Dendritic cell treated with granulocyte-macrophage colony-stimulating factor and Interleukin-4, amounts not matched to agents 40 ng/mL and 50 ng/mL, for 4 days (primary cell): ENCODE measurements around the gene NOS1AP.
"Not testable (repeated sequence)": the region's sequence is repeated elsewhere in the genome, so short reads cannot be mapped to it uniquely, and the experiment has no call there.

Source experiments
- H3K27ac Mint-ChIP-seq: one replicate; pipeline ENCODE4 v1.8.0; 2022; ENCODE audit warnings: mild to moderate bottlenecking, mixed read lengths
- H3K27me3 Mint-ChIP-seq: one replicate; pipeline ENCODE4 v1.8.0; 2022; ENCODE audit warnings: mild to moderate bottlenecking, mixed read lengths
- H3K36me3 Mint-ChIP-seq: one replicate; pipeline ENCODE4 v1.8.0; 2022; ENCODE audit warnings: low read depth, mixed read lengths
- H3K4me1 Mint-ChIP-seq: one replicate; pipeline ENCODE4 v1.8.0; 2022; ENCODE audit warnings: low read depth, mixed read lengths
- H3K4me3 Mint-ChIP-seq: one replicate; pipeline ENCODE4 v1.8.0; 2022; ENCODE audit warnings: mild to moderate bottlenecking, moderate library complexity, mixed read lengths
- H3K9me3 Mint-ChIP-seq: one replicate; pipeline ENCODE4 v1.8.0; 2022; ENCODE audit warnings: mixed read lengths
- intact Hi-C: fragments of 100-400 bp; cut with micrococcal nuclease; formaldehyde crosslinking; loops from one replicate; pipeline ENCODE4 v1.15.0; 2022

Gene NOS1AP

DNA sequence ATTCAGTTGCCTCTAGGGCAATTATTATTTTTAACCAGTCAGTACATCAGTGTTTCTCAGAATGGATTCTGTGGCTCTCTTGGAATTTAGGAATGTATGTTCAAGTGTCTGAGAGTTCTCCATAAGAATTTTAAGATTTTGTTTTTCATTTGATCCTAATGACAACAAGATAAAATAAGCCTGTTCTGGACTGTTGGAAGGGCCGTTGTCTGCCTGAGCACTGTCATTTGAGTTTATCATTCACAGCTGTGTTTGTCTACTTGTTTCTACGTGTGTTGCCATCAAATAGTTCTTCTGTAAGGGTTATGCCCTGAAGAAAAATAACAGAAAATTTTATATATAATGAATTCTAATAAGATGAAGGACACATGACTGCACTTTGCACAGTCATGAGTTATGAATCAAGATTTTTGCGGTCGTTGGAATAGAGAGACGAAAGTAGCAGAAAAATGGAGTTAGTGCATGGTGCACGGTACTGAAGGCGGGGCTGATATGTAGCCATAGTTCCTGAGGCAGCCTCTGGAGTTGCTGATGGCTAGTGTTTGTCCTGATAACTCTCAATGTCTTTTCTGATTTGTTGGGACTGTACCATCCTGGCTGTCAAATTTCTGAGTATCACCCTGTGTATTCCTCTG, 92.5 kb downstream of the NOS1AP start:
- Mint-ChIP-seq H3K27ac (no peak overlapping the region), H3K4me3 (no peak overlapping the region), H3K9me3 (no peaks in the 10 kb centered on the region), H3K36me3 (no peaks in the 10 kb centered on the region), H3K27me3 (peaks cover 4% of the 10 kb centered on the region), H3K4me1 (no peaks in the 10 kb centered on the region)
- intact Hi-C loops, result no loop called here

DNA sequence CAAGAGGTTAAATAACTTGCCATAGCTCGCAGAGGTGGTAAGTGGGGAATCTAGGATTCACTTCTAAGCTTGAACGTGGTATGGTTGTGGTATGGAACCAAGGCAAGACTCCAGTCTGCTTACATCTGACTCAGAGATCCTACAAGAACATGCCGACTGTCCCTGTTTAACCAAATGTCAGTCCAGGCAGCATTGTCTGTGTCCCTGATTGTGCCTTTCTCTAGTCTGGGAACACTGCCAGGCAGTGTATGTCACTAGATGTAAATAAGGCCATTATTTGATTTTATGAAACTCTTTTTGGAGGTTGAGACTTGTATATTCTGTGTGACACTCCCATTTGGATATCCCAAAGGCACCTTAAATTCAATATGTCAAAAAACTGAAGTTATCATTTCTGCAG, 96.0 kb downstream of the NOS1AP start:
- Mint-ChIP-seq H3K4me3 (no peak overlapping the region), H3K27me3 (peaks cover 2% of the 10 kb centered on the region), H3K36me3 (no peaks in the 10 kb centered on the region), H3K9me3 (no peaks in the 10 kb centered on the region), H3K4me1 (no peaks in the 10 kb centered on the region), H3K27ac (no peak overlapping the region)
- intact Hi-C loops, result no loop called here

DNA sequence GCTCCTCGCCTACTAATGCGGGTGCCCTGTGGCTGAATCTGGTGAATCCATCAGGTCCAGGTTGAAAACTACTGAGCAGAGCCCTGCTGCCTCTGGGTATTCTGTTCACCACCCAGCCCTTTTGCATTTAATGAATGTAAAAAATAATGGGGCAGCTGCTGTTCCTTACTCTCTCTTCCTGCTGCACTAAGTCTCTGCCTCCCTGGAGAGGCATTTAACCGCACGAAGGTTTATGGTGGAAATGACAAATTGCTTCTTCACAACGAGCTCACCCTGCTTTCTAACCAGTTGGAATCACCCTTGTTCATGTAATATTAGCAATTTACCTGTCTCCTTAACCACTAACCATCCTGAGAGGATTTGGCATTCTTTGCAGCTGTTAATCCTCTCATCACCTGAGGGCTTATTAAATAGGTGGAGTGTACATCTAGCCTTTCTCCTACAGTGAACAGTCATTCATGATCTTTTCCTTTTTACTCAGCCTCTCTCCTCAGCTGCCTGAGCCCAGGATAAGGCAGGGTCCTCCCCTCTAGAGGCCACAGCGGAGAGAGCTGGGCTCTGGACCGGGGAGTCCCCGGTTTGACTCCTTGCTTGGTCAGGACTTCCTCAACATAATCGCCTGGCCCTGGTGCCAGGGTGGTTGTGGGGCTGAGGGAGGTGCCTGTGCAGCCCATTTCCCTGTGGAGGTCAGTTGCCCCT, 97.6 kb downstream of the NOS1AP start:
- Mint-ChIP-seq H3K4me1 (no peaks in the 10 kb centered on the region), H3K36me3 (no peaks in the 10 kb centered on the region), H3K27ac (no peak overlapping the region), H3K9me3 (no peaks in the 10 kb centered on the region), H3K27me3 (peaks cover 2% of the 10 kb centered on the region), H3K4me3 (no peak overlapping the region)
- intact Hi-C loops, result no loop called here

DNA sequence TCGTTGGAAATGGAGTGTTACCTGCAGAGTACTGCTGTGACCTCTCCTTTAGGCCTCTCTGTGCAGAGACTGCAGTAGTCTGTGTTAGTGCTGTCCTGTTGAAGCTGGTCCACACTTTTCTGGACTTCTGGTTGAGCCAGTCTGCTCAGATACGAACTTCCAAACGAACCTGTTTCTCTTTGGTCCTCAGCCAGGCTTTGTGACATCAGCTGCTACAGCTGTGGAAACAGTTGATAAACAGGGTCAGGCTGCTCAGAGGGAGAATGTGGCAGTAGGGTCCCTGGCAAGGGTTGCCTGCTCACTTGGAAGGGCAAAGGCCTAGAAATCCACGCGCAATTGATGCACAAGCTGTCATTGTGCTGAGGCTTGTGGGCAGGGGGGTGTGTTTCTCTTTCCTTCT, 98.8 kb downstream of the NOS1AP start:
- Mint-ChIP-seq H3K27me3 (peaks cover 2% of the 10 kb centered on the region), H3K9me3 (no peaks in the 10 kb centered on the region), H3K4me1 (no peaks in the 10 kb centered on the region), H3K4me3 (no peak overlapping the region), H3K27ac (no peak overlapping the region), H3K36me3 (no peaks in the 10 kb centered on the region)
- intact Hi-C loops, result no loop called here

DNA sequence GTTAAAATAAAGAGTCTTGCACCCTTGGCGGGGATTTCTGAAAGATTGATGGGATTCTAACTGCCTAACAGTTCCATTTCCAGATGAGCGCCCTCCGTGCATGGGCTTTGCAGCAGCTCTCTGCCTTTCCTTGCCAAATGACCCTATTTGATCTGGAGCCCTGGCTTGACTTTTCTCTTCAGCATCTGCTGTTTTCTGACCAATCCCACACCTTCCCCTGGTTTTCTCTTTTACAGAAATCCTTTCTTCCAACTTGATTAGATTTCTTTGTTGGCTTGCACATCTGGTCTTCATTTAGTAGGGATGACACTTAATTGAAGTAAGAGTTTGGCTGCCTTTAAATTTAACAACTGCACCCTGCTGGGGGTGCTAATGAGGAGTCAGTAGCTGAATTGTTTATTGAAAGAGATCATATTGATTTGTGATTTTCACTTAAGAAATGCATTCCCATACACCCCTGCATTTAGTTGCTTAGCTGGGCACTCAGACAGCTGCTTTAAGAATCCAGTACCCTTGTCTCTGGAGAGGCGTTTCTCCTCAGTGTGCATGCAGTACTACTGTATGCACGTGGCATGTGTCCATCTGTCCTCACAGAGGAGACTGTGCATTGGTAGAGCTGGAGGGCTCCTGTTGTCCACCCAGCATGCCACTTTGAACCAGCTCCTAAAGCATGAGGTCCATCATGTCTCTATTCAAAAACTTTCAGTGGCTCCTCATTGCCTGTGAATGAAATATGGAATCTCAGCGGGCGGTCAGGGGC, 99.7 kb downstream of the NOS1AP start:
- no peaks in the 10 kb centered on the region for H3K36me3 Mint-ChIP-seq
- intact Hi-C loops, result no loop called here
- H3K27me3 Mint-ChIP-seq, result no peaks in the 10 kb centered on the region
- H3K27ac Mint-ChIP-seq, result no peak overlapping the region
- H3K4me1 Mint-ChIP-seq, result no peaks in the 10 kb centered on the region
- H3K9me3 Mint-ChIP-seq, result no peaks in the 10 kb centered on the region
- H3K4me3 Mint-ChIP-seq, result no peak overlapping the region

DNA sequence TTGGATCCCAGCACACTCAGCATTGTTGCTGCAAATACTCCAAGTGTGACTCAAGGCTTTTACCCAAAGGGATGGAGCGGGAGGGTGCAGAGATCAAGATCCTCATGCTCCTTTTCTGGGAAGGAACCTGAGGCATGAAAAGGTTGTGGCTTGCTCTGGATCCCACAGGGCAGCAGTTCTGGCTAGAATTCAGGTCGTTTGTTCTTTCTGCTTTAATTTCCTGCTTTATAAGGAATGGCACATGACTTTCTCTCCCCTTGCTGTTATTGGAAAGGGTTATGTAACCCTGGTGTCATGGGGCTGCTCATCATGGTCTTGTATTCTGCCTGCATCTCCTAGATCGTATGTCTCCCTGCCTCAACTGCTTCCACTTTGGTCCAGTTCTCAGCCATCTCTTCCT, 101.6 kb downstream of the NOS1AP start:
- Mint-ChIP-seq H3K4me3 (no peak overlapping the region), H3K27me3 (no peaks in the 10 kb centered on the region), H3K9me3 (no peaks in the 10 kb centered on the region), H3K36me3 (no peaks in the 10 kb centered on the region), H3K4me1 (no peaks in the 10 kb centered on the region), H3K27ac (no peak overlapping the region)
- intact Hi-C loops, result no loop called here

DNA sequence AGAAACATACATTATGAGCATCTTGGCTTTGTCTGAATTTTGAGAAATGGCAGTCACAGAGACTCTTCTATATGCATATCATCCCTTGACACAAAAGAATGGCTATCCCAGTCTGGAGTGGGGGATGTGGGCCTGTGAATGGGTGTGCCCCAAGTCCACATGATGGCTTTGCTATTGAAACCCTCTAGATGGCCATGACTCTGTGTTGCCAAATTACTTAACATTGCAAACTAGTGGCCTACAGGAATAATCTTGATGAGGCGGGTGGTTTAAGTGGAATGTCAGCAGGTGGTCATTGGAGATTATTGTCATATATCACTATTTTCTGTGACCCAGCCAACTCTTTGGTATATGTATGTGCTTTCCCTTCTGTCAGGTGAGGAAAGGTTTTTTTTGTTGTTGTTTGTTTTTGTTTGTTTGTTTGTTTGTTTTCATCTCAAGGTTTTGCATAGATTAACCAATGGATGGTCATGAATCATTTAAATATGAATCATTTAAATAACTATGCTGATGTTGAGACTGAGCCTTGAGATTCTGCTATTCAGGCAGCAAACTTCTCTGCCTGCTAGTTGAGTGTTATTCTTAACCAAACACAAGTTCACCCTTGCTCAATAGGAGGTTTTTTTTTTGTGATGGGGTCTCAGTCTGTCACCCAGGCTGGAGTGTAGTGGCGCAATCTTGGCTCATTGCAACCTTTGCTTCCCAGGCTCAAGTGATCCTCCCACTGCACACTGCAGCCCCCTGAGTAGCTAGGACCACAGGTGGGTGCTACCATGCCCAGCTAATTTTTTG, 103.0 kb downstream of the NOS1AP start:
- no peaks in the 10 kb centered on the region for H3K9me3 Mint-ChIP-seq
- intact Hi-C loops, result no loop called here
- H3K4me1 Mint-ChIP-seq, result peaks cover 6% of the 10 kb centered on the region
- no peaks in the 10 kb centered on the region for H3K27me3 Mint-ChIP-seq
- no peak overlapping the region for H3K27ac Mint-ChIP-seq
- H3K4me3 Mint-ChIP-seq, result no peak overlapping the region
- H3K36me3 Mint-ChIP-seq, result no peaks in the 10 kb centered on the region

DNA sequence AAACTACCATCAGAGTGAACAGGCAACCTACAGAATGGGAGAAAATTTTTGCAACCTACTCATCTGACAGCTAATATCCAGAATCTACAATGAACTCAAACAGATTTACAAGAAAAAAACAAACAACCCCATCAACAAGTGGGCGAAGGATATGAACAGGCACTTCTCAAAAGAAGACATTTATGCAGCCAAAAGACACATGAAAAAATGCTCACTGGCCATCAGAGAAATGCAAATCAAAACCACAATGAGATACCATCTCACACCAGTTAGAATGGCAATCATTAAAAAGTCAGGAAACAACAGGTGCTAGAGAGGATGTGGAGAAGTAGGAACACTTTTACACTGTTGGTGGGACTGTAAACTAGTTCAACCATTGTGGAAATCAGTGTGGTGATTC, 104.1 kb downstream of the NOS1AP start:
- H3K4me1 Mint-ChIP-seq, H3K4me3 Mint-ChIP-seq, intact Hi-C loops, H3K27ac Mint-ChIP-seq, H3K27me3 Mint-ChIP-seq, H3K9me3 Mint-ChIP-seq, H3K36me3 Mint-ChIP-seq: not testable (repeated sequence)

DNA sequence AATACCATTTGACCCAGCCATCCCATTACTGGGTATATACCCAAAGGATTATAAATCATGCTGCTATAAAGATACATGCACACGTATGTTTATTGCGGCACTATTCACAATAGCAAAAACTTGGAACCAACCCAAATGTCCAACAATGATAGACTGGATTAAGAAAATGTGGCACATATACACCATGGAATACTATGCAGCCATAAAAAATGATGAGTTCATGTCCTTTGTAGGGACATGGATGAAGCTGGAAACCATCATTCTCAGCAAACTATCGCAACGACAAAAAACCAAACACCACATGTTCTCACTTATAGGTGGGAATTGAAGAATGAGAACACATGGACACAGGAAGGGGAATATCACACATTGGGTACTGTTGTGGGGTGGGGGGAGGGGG, 104.5 kb downstream of the NOS1AP start:
- H3K36me3 Mint-ChIP-seq, H3K4me3 Mint-ChIP-seq, H3K27ac Mint-ChIP-seq, intact Hi-C loops, H3K4me1 Mint-ChIP-seq, H3K9me3 Mint-ChIP-seq, H3K27me3 Mint-ChIP-seq: not testable (repeated sequence)

DNA sequence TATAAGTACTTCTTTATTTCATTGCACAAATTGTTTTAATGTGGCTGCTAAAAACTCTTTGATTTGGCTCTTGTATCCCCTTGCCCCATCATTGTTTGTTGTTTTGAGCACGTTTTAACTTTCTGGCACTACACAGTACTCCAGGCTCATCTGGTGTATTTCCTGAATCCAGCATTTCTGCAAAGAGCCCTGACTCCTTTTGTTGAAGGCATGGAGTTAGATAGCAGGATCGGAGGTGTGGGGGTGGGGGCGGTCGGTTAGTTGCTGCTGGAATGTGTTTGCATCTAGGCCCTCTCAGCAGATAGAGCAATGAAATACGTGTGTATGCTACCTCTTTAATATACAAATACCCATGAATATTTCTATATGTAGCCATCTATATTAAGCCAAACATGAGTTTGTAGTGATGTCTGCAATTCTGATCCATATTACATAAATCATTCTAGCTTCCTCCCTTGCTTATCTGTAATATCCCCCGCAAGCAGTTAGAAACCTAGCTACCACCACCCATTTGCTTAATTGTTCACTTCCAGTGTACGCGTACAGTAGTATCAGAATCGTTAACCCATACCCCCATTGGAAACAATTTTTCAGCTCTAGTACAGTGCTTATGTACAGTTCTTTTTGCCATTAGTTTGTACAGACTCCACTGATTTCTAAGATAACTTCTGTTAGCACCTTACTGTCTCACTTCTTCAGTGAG, 106.0 kb downstream of the NOS1AP start:
- Mint-ChIP-seq H3K4me3 (no peak overlapping the region), H3K9me3 (no peaks in the 10 kb centered on the region), H3K27ac (no peak overlapping the region), H3K27me3 (no peaks in the 10 kb centered on the region), H3K36me3 (no peaks in the 10 kb centered on the region), H3K4me1 (peaks cover 8% of the 10 kb centered on the region)
- intact Hi-C loops, result no loop called here

DNA sequence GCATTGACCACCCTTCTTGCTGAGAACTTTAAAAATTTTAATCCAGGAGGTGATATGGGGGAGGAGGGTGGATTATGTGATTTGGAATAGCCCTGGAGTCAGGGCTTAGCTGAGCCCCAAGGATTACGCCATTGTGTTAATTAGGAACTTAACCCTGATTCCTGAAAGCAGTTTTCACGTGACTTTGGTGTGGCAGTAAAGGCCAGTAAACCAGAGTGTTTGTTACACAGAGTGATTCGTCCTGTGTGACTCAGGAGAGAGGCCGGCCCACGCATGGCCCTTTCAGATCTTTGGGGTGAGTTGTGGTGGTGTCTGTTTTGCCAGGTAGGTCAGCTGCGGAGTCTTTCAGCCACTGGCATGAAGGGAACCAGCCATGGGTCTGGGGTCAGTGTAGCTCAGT, 107.6 kb downstream of the NOS1AP start:
- Mint-ChIP-seq H3K27me3 (no peaks in the 10 kb centered on the region), H3K36me3 (no peaks in the 10 kb centered on the region), H3K4me3 (no peak overlapping the region), H3K4me1 (peaks cover 8% of the 10 kb centered on the region), H3K27ac (no peak overlapping the region), H3K9me3 (no peaks in the 10 kb centered on the region)
- intact Hi-C loops, result no loop called here

DNA sequence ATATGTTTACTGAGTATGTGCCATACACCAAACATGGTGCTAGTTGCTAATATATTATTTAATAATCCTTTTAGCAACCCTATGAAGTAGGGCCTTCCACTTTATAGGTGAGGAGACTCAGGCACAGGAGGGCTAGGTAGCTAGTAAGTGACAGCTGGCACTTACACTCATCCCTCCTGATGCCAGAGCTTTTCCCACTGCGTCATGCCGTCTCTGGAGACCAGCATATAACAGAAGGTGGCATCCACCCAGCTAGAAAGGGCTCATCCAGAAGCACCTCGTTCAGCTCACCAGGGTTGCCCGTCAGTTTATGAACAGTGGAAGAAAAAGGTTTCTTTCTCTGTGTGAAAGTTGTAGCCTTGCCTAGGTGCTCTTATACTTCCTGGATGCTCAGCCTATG, 108.9 kb downstream of the NOS1AP start:
- Mint-ChIP-seq H3K4me3 (no peak overlapping the region), H3K9me3 (no peaks in the 10 kb centered on the region), H3K27me3 (no peaks in the 10 kb centered on the region), H3K36me3 (no peaks in the 10 kb centered on the region), H3K4me1 (peaks cover 8% of the 10 kb centered on the region), H3K27ac (no peak overlapping the region)
- intact Hi-C loops, result no loop called here

DNA sequence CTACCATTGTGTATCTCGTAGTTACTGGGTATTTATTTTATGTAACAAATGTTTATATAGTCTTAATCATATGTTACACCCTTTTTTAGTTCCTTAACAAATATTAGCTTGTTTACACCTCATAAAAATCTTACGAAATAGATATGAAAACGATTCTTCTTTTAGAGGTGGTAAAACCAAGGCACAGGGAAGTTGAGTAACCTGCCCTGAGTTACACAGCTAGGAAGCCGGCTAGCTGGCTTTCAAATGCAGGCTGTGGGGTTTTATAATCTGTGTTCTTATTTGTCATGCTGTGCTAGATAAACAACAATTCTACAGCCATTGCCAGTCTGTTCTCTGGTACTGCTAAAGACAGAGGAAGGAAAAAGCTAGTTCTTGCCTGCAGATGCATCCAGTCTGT, 109.6 kb downstream of the NOS1AP start:
- intact Hi-C loops, result no loop called here
- Mint-ChIP-seq H3K4me1 (peaks cover 8% of the 10 kb centered on the region), H3K36me3 (no peaks in the 10 kb centered on the region), H3K27me3 (no peaks in the 10 kb centered on the region), H3K9me3 (no peaks in the 10 kb centered on the region), H3K4me3 (no peak overlapping the region), H3K27ac (no peak overlapping the region)
